ENCODE results near the gene PRCC. TPM values are rescaled to one million over a fixed set of nuclear protein-coding genes. Genes with fewer than 3 reads are reported as not detected.
A peak's percentile ranks its signal among the peaks of the same experiment; 100 is the strongest.

PRCC gene
- polyA plus RNA-seq, 2 of the 4 experiments (the other 2 are of a cell fraction), result 44.5 to 52.0 TPM

- TF ChIP-seq CTCF (IDR thresholded peaks at IDR 0.05), result peak; percentile 47
- no peak for TF ChIP-seq ZSCAN20 (CRISPR knock-in tag; IDR thresholded peaks at IDR 0.05)
- no peak for TF ChIP-seq HEYL (CRISPR knock-in tag; IDR thresholded peaks at IDR 0.05)
- TF ChIP-seq CBX2 (IDR thresholded peaks at IDR 0.05; ENCODE audit: borderline replicate concordance, low read depth), result no peak
- no peak for TF ChIP-seq POLR2AphosphoS2 (conservative IDR thresholded peaks at IDR 0.05; ENCODE audit: low read length)
- no peak for TF ChIP-seq RCOR1 (IDR thresholded peaks at IDR 0.05; ENCODE audit: low read depth, low read length)
- peak; percentile 55; the same call in 1 of the 2 replicates for TF ChIP-seq FOSL2 (IDR thresholded peaks at IDR 0.05)
- TF ChIP-seq FOSL2 (CRISPR knock-in tag; IDR thresholded peaks at IDR 0.05), result peak; percentile 73
- TF ChIP-seq ZNF302 (CRISPR knock-in tag; IDR thresholded peaks at IDR 0.05), result no peak
- TF ChIP-seq MYC (IDR thresholded peaks at IDR 0.05; ENCODE audit: borderline replicate concordance, low read length), result 0 out of 2 replicates have a peak, but pooled peaks have one; percentile 58
- TF ChIP-seq HMGXB4 (CRISPR knock-in tag; IDR thresholded peaks at IDR 0.05; ENCODE audit: borderline replicate concordance), result no peak
- peak; percentile 30; the same call in 1 of the 2 replicates for TF ChIP-seq RFX5 (IDR thresholded peaks at IDR 0.05)
- TF ChIP-seq E2F6 (IDR thresholded peaks at IDR 0.05; ENCODE audit: borderline replicate concordance, low read depth), result peak; percentile 58; the same call in 1 of the 2 replicates
- TF ChIP-seq KDM1A (IDR thresholded peaks at IDR 0.05; ENCODE audit: low read depth), result no peak
- no peak for TF ChIP-seq CBX8 (IDR thresholded peaks at IDR 0.05)
- no peak for TF ChIP-seq USF2 (IDR thresholded peaks at IDR 0.05)
- TF ChIP-seq HOXA7 (CRISPR knock-in tag; IDR thresholded peaks at IDR 0.05), result no peak
- TF ChIP-seq HES2 (IDR thresholded peaks at IDR 0.05), result no peak
- TF ChIP-seq TP53 (CRISPR knock-in tag; IDR thresholded peaks at IDR 0.05), result no peak
- TF ChIP-seq JUNB (IDR thresholded peaks at IDR 0.05), result no peak; the same call in 1 of the 2 replicates
- TF ChIP-seq EP300 (IDR thresholded peaks at IDR 0.05), result peak in 1 of 2 experiments; percentile 64; a peak in 1 of 5 replicates
- 0 out of 2 replicates have a peak, but pooled peaks have one; percentile 22 for TF ChIP-seq MAZ (IDR thresholded peaks at IDR 0.05; ENCODE audit: borderline replicate concordance, low read depth, low read length)
- TF ChIP-seq TFCP2L1 (CRISPR knock-in tag; IDR thresholded peaks at IDR 0.05), result peak; percentile 85; the same call in 1 of the 2 replicates
- TF ChIP-seq MAX (IDR thresholded peaks at IDR 0.05), result peak; percentile 63
- TF ChIP-seq MAFK (IDR thresholded peaks at IDR 0.05; ENCODE audit: partially characterized antibody), result no peak
- no peak for TF ChIP-seq HDAC2 (IDR thresholded peaks at IDR 0.05)
- no peak for TF ChIP-seq CHD4 (IDR thresholded peaks at IDR 0.05; ENCODE audit: borderline replicate concordance)
- TF ChIP-seq NFE2L2 (conservative IDR thresholded peaks at IDR 0.05; ENCODE audit: low read length), result no peak
- TF ChIP-seq RARB (CRISPR knock-in tag; IDR thresholded peaks at IDR 0.05), result no peak
- TF ChIP-seq BCL3 (IDR thresholded peaks at IDR 0.05), result peak; percentile 40; the same call in 1 of the 3 replicates
- no peak; the same call in 1 of the 2 replicates for TF ChIP-seq PBX3 (IDR thresholded peaks at IDR 0.05)
- TF ChIP-seq SMC3 (IDR thresholded peaks at IDR 0.05), result peak; percentile 19; the same call in 1 of the 3 replicates
- no peak for TF ChIP-seq FOXS1 (CRISPR knock-in tag; IDR thresholded peaks at IDR 0.05)
- 0 out of 2 replicates have a peak, but pooled peaks have one; percentile 56 for TF ChIP-seq ATOH8 (CRISPR knock-in tag; IDR thresholded peaks at IDR 0.05; ENCODE audit: low read depth)
These were observed 20.4 kb upstream of the PRCC start (continued) for GRCh38 chr1:156746728-156747631.

Data from A549 (cell line).